ENCODE data around the gene G6PC3.

- TF ChIP-seq CTCF (IDR thresholded peaks at IDR 0.05) (no peak), EZH2phosphoT487 (IDR thresholded peaks at IDR 0.05) (no peak), EZH2 (IDR thresholded peaks at IDR 0.05) (no peak)
These were observed 36.6 kb upstream of the G6PC3 start for GRCh38 chr17:44033861-44034408.

Measured in neural progenitor cell (in vitro differentiated cells).